Uterus (tissue), 2 donors: ENCODE data around the gene MAP4K3.

ENCODE experiments used
- POLR2A ChIP-seq, 2 donors: fragments of 450-650 bp; IDR thresholded peaks; one replicate each; pipeline ENCODE4 v1.6.1; 2016; ENCODE audit warnings: antibody characterized with exemption in 2 of 2, mild to moderate bottlenecking in 1 of 2, moderate library complexity in 1 of 2
- TF ChIP-seq, protein P1 (sequence below), 4 experiments: fragments of 200-600 bp in 2 of 4; fragments of 450-650 bp in 2 of 4; sonication (generic) in 2 of 4; IDR thresholded peaks; one replicate each; pipeline ENCODE4 v1.5.1; 2016 to 2019; ENCODE audit warnings: antibody characterized with exemption in 4 of 4, mild to moderate bottlenecking in 2 of 4, moderate library complexity in 1 of 4

DNA sequence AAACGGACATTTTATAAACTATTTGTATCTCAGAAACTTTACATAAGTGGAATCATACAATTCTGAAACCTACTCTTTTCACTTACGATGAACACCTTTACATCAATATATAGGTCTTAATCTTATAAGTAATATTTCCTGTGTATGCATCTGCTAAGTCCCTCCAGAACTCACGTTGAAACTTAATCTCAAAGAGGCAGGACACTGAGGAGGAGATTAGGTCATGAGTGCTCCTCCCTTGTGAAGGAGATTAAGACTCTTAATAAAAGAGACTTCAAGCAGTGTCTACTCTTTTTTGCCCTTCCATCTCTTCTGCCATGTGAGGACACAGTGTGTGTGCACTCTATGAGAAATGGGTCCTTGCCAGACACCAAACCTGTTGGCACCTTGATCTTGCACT lies 98.6 kb downstream of the MAP4K3 start:
- TF ChIP-seq, protein P1, sequence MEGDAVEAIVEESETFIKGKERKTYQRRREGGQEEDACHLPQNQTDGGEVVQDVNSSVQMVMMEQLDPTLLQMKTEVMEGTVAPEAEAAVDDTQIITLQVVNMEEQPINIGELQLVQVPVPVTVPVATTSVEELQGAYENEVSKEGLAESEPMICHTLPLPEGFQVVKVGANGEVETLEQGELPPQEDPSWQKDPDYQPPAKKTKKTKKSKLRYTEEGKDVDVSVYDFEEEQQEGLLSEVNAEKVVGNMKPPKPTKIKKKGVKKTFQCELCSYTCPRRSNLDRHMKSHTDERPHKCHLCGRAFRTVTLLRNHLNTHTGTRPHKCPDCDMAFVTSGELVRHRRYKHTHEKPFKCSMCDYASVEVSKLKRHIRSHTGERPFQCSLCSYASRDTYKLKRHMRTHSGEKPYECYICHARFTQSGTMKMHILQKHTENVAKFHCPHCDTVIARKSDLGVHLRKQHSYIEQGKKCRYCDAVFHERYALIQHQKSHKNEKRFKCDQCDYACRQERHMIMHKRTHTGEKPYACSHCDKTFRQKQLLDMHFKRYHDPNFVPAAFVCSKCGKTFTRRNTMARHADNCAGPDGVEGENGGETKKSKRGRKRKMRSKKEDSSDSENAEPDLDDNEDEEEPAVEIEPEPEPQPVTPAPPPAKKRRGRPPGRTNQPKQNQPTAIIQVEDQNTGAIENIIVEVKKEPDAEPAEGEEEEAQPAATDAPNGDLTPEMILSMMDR (IDR thresholded peaks at IDR 0.05) = no peak
- TF ChIP-seq POLR2A (IDR thresholded peaks at IDR 0.05) = no peak
